ENCODE data around the gene MOV10L1. TPM values are rescaled to one million over a fixed set of nuclear protein-coding genes. Genes with fewer than 3 reads are reported as not detected.

The MOV10L1 gene
- total and polyA plus RNA-seq, 2 donors (not counting 3 experiments of a cell fraction or from before 2014, with no cell fraction given) = 27.6 to 37.6 TPM

GRCh38 chr22:50057278-50058060 lies 32.3 kb upstream of the MOV10L1 start:
- H3K4me1 ChIP-seq (ENCODE audit: control insufficient read depth, extremely low read depth, insufficient read depth, low read length) = no peaks in the 10 kb centered on the region
- H3K36me3 ChIP-seq (ENCODE audit: control insufficient read depth in 2 of 2, extremely low read depth in 1 of 2, insufficient read depth in 2 of 2, low read length in 2 of 2) = no peaks in the 10 kb centered on the region
- H3K9me1 ChIP-seq (replicated peaks; ENCODE audit: control insufficient read depth, extremely low read depth, insufficient read depth, low read length) = no peaks in the 10 kb centered on the region
- H2AFZ ChIP-seq (ENCODE audit: low read depth, low read length) = no peak overlapping the region
- no peaks in the 10 kb centered on the region for H3K79me2 ChIP-seq (ENCODE audit: control insufficient read depth, insufficient read depth, low read length)
- H3K4me3 ChIP-seq (replicated peaks in 1 of 3; ENCODE audit: insufficient read depth in 1 of 3, low read depth in 1 of 3, low read length in 3 of 3) = no peak overlapping the region
- FAIRE-seq = no peak
- dilution Hi-C loops (cut with MboI; ENCODE audit: extremely low pct_ligation_motif_present, low sequenced_read_pairs) (no loop called here), intact Hi-C loops (cut with micrococcal nuclease) (no loop called here)
- H3K9me3 ChIP-seq (replicated peaks; ENCODE audit: control insufficient read depth, insufficient read depth, low read length) = no peaks in the 10 kb centered on the region
- no peak overlapping the region for H3K9ac ChIP-seq (replicated peaks; ENCODE audit: extremely low read depth, insufficient read depth, low read length)
- H3K27ac ChIP-seq (ENCODE audit: insufficient read depth, low read depth, low read length) = no peak overlapping the region
- no peak for TF ChIP-seq POLR2A (IDR thresholded peaks at IDR 0.05; ENCODE audit: low read depth, low read length)
- no peak for TF ChIP-seq FOS (IDR thresholded peaks at IDR 0.05; ENCODE audit: borderline replicate concordance, insufficient read depth, low read length)
- no peak for TF ChIP-seq MYC (IDR thresholded peaks at IDR 0.05; ENCODE audit: low read depth, low read length)
- no peak for TF ChIP-seq POLR2AphosphoS5 (IDR thresholded peaks at IDR 0.05; ENCODE audit: insufficient read depth, low read depth, low read length)
- no peak for TF ChIP-seq JUN (IDR thresholded peaks at IDR 0.05; ENCODE audit: borderline replicate concordance, insufficient read depth, insufficient read length, low read depth)
- no peak for TF ChIP-seq EZH2 (IDR thresholded peaks at IDR 0.05; ENCODE audit: borderline replicate concordance, low read depth, low read length, severe bottlenecking)
- no peak for TF ChIP-seq CTCF (IDR thresholded peaks at IDR 0.05; ENCODE audit: extremely low read depth in 1 of 2, insufficient read depth in 1 of 2, low read depth in 1 of 2, low read length in 2 of 2)
- TF ChIP-seq, protein P1, sequence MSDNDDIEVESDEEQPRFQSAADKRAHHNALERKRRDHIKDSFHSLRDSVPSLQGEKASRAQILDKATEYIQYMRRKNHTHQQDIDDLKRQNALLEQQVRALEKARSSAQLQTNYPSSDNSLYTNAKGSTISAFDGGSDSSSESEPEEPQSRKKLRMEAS (IDR thresholded peaks at IDR 0.05; ENCODE audit: insufficient read depth, insufficient read length) = no peak
- no peak for TF ChIP-seq GATA2 (IDR thresholded peaks at IDR 0.05; ENCODE audit: insufficient read depth, insufficient read length, low read depth, low read length)
- POLR2A ChIA-PET = no interaction called here
- peaks cover 10 to 19% of the 10 kb centered on the region in 2 experiments for H3K27me3 ChIP-seq (ENCODE audit: control insufficient read depth in 2 of 2, insufficient read depth in 2 of 2, low read length in 2 of 2)
- no peaks in the 10 kb centered on the region for H4K20me1 ChIP-seq (replicated peaks; ENCODE audit: control insufficient read depth, extremely low read depth, insufficient read depth, low read length)
- CTCF ChIA-PET = interaction anchor here (2.5 kb wide), 1 partner anchor 27 kb away, joined by 9 read pairs; no protein-coding TSS in a partner anchor
- BruUV-seq (replicated peaks) = no TSS peak
- H3K4me2 ChIP-seq (ENCODE audit: insufficient read depth, low read length) = no peak overlapping the region
- no peak for DNase-seq (ENCODE audit: low read depth, low spot score)

Data from endothelial cell of umbilical vein (primary cell).